ENCODE measurements around the gene GAB4.

GAB4 gene

GRCh38 chr22:16957781-16958180 lies 50.2 kb downstream of the GAB4 start:
- in situ Hi-C loops (cut with HindIII; ENCODE audit: low sequenced_read_pairs), result no loop called here

GRCh38 chr22:16956290-16956689 lies 51.7 kb downstream of the GAB4 start:
- no peak overlapping the region for H3K4me3 ChIP-seq (ENCODE audit: low read depth, low read length)
- in situ Hi-C loops (cut with HindIII; ENCODE audit: low sequenced_read_pairs), result no loop called here
- DNase-seq (ENCODE audit: low read depth), result no peak
- no peak for TF ChIP-seq CTCF (IDR thresholded peaks at IDR 0.05; ENCODE audit: low read depth, low read length, missing control alignments)

More at GRCh38 chr22:16957781-16958180, 50.2 kb downstream of the GAB4 start:
- TF ChIP-seq CTCF (IDR thresholded peaks at IDR 0.05; ENCODE audit: low read depth, low read length, missing control alignments), result no peak
- DNase-seq (ENCODE audit: low read depth), result no peak
- no peak overlapping the region for H3K4me3 ChIP-seq (ENCODE audit: low read depth, low read length)

- no peak overlapping the region for H3K4me3 ChIP-seq (ENCODE audit: low read depth, low read length)
- no peak for DNase-seq (ENCODE audit: low read depth)
- in situ Hi-C loops (cut with HindIII; ENCODE audit: low sequenced_read_pairs), result no loop called here
- no peak for TF ChIP-seq CTCF (IDR thresholded peaks at IDR 0.05; ENCODE audit: low read depth, low read length, missing control alignments)
Measured at GRCh38 chr22:16955678-16956210, 52.3 kb downstream of the GAB4 start.

GRCh38 chr22:16955081-16955480 lies 52.9 kb downstream of the GAB4 start:
- DNase-seq (ENCODE audit: low read depth), result no peak
- TF ChIP-seq CTCF (IDR thresholded peaks at IDR 0.05; ENCODE audit: low read depth, low read length, missing control alignments), result no peak
- in situ Hi-C loops (cut with HindIII; ENCODE audit: low sequenced_read_pairs), result no loop called here

GRCh38 chr22:16954060-16954403 lies 54.0 kb downstream of the GAB4 start:
- no peak overlapping the region for H3K4me3 ChIP-seq (ENCODE audit: low read depth, low read length)

More at GRCh38 chr22:16955081-16955480, 52.9 kb downstream of the GAB4 start:
- H3K4me3 ChIP-seq (ENCODE audit: low read depth, low read length), result no peak overlapping the region

GRCh38 chr22:16953206-16954059 lies 54.6 kb downstream of the GAB4 start:
- in situ Hi-C loops (cut with HindIII; ENCODE audit: low sequenced_read_pairs), result no loop called here
- no peak for DNase-seq (ENCODE audit: low read depth)
- TF ChIP-seq CTCF (IDR thresholded peaks at IDR 0.05; ENCODE audit: low read depth, low read length, missing control alignments), result no peak
- no peak overlapping the region for H3K4me3 ChIP-seq (ENCODE audit: low read depth, low read length)

More at GRCh38 chr22:16954060-16954403, 54.0 kb downstream of the GAB4 start:
- TF ChIP-seq CTCF (IDR thresholded peaks at IDR 0.05; ENCODE audit: low read depth, low read length, missing control alignments), result no peak
- in situ Hi-C loops (cut with HindIII; ENCODE audit: low sequenced_read_pairs), result no loop called here
- no peak for DNase-seq (ENCODE audit: low read depth)

All from astrocyte of the cerebellum (primary cell).